ENCODE data around the gene CYP39A1.

The CYP39A1 gene

DNA sequence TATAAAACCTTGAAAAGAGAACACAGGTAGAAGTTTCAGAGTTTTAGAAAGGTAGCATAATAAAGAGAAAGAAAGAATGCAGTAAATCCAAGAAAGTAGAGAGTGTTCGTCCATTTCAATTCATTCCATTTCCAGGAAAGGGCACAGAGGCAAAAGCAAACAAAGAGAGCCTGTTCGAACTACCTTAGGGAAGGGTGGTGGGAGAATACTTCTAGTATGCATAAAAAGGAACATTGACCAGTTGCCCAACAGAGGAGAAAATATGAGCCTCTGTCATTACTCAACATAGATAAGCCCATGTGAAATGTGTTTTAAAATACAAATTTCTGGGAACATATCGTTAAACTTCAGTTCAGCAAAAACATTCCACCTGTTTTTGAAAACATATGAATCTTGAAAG, 60.6 kb downstream of the CYP39A1 start:
- TF ChIP-seq, protein P1, sequence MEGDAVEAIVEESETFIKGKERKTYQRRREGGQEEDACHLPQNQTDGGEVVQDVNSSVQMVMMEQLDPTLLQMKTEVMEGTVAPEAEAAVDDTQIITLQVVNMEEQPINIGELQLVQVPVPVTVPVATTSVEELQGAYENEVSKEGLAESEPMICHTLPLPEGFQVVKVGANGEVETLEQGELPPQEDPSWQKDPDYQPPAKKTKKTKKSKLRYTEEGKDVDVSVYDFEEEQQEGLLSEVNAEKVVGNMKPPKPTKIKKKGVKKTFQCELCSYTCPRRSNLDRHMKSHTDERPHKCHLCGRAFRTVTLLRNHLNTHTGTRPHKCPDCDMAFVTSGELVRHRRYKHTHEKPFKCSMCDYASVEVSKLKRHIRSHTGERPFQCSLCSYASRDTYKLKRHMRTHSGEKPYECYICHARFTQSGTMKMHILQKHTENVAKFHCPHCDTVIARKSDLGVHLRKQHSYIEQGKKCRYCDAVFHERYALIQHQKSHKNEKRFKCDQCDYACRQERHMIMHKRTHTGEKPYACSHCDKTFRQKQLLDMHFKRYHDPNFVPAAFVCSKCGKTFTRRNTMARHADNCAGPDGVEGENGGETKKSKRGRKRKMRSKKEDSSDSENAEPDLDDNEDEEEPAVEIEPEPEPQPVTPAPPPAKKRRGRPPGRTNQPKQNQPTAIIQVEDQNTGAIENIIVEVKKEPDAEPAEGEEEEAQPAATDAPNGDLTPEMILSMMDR (IDR thresholded peaks at IDR 0.05; ENCODE audit: low read depth, low read length), result no peak
- no peak for DNase-seq (ENCODE audit: extremely low read depth, low read depth)

DNA sequence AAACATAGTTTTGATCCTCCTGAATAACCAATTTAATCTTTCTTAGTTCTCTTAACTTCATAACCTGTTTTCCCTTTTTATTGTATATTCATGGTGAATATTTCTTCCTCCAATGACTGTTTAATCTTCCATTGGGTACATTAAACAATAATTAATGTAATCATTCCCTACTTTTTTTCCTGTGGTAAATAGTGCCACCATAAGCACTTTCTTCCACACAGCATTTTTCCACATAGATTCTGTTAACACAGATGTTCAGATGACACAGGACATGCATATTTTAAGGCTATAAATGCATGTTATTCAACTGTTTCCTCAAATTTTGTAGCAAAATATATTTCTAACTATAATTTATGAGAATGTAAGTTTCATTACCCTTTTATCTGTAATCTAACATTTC, 61.9 kb downstream of the CYP39A1 start:
- TF ChIP-seq, protein P1 (IDR thresholded peaks at IDR 0.05; ENCODE audit: low read depth, low read length), result no peak
- DNase-seq (ENCODE audit: extremely low read depth, low read depth), result no peak

DNA sequence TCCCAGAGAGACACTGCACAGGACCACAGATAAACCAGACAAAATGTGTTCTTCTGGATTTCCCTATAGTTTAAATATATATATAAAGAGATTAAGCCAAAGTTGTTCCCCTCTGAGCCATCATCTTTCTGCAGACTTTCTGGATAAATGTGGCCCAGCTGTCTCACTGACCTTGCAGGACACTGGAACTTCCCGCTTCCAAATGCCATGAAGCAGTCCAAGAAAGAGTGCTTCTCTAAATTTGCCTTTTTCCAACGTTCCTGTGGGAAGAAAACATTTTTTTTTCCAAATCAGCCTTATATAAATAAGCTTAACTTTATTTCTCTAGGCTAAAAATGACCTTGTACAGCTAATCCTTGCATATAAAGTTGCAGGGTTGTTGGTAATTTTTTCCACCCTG, 65.7 kb downstream of the CYP39A1 start:
- DNase-seq (ENCODE audit: extremely low read depth, low read depth), result no peak
- TF ChIP-seq, protein P1 (IDR thresholded peaks at IDR 0.05; ENCODE audit: low read depth, low read length), result no peak

DNA sequence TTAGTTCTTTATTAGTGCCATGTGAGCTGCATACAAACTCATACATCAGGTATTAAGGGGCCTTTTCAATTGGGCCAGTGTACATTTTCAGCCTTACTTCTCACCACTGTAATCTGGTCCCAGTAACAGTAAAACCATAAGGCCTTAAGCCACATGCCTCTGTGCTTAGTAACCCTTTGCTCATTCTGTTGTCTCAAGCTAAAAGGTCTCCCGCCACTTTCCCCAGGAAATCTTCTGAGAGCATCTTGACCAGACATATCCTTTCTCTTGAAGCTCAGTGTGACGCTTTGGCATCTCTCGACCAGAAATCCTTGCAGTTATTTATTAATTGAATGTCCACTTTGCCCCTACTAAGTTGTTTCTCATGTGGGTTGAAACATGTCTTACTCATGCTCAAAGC, 68.0 kb downstream of the CYP39A1 start:
- DNase-seq (ENCODE audit: extremely low read depth, low read depth), result no peak
- TF ChIP-seq, protein P1 (IDR thresholded peaks at IDR 0.05; ENCODE audit: low read depth, low read length), result no peak

DNA sequence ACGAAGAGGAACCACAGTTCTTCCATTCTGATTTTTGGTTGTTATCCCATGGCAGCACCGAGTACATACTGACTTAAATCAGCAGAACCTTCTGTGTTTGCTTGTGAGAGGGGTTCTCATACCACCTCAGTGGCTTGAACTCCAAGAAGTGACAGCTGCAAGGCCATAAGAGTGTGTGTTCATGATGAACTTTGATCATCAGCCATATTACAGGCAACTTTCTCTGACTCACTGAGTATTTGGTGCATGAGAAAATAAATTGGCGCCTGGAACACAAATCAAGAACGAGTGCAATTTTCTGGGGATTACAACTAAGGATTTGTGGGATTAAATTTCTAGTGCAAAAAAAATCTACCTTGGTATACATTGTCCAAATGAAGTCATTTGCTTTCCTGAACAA, 68.9 kb downstream of the CYP39A1 start:
- no peak for DNase-seq (ENCODE audit: extremely low read depth, low read depth)
- TF ChIP-seq, protein P1 (IDR thresholded peaks at IDR 0.05; ENCODE audit: low read depth, low read length), result no peak

DNA sequence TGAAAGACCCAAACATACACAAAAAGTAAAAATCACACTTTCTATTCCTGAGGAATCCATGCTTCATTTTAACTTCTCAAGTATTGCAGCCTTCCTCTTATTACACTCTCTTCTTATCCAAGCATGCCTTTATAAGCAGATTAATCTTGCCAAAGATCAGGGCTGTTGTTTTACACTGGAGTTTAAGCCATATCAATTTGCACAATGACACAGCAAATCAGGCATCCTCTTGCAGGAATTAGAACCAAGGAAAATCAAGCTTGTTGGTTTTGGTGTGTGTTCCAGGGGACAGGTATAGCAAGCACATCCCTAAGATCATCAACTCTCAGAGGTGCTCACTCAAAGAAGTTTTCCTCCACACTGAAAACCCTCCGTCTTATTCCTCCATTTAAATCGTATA, 69.5 kb downstream of the CYP39A1 start:
- TF ChIP-seq, protein P1 (IDR thresholded peaks at IDR 0.05; ENCODE audit: low read depth, low read length), result no peak
- no peak for DNase-seq (ENCODE audit: extremely low read depth, low read depth)

DNA sequence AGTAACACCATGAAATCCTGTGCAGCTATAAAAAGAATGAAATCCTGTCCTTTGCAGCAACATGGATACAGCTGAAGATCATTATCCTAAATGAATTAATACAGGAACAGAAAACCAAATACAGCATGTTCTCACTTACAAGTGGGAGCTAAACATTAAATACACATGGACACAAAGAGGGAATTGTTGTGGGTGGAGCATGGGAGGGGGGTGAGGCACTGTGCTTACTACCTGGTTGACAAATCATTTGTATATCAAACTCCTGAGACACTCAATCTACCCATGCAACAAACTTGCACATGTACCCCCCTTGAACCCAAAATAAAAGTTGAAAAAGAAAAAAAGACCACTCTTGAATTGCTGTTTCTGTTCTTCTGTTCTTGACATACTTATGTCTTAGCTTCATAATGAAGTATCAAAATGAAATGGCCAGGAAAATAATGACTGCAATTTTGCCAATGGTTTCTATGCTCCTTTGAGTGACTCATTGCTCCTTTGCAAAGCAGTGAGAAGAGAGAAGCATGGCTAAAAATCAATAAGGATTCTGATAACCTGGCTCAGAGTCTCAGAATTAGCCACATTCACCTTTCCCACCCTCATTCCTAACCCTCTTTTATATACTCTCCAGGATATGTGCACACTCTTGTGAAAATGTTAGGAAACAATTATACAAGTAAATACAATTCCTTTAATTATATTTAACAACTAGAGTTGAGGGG, 71.0 kb downstream of the CYP39A1 start:
- DNase-seq (ENCODE audit: extremely low read depth, low read depth), result no peak
- TF ChIP-seq, protein P1 (IDR thresholded peaks at IDR 0.05; ENCODE audit: low read depth, low read length), result no peak
